Activated CD8-positive, alpha-beta T cell treated with anti-CD3 and anti-CD28 coated beads, Interleukin-2, amount 10 ng/mL, durations not matched to agents 7 days and 5 days (primary cell): ENCODE results near the gene TLK1. TPM values are rescaled to one million over a fixed set of nuclear protein-coding genes. Genes with fewer than 3 reads are reported as not detected.
A peak's percentile ranks its signal among the peaks of the same experiment; 100 is the strongest.

Experiments used
- ATAC-seq: fragments of 150-1000 bp; cut with Tn5 transposase; one replicate; pipeline ENCODE4 v1.10.0; 2021; ENCODE audit warnings: moderate library complexity
- CTCF ChIA-PET: fragments of 350-600 bp; sonication (Branson Sonifier 250); formaldehyde crosslinking; loops from one replicate; lab custom pipeline; 2021; ENCODE audit warnings: antibody characterized with exemption; lab: Charles Lee
- POLR2A ChIA-PET: fragments of 350-600 bp; sonication (Branson Sonifier 250); formaldehyde crosslinking; loops from one replicate; lab custom pipeline; 2021; ENCODE audit warnings: antibody characterized with exemption; lab: Charles Lee
- DNase-seq: peaks from one replicate; pipeline ENCODE4 v3.0.0-alpha.2; 2020
- H3K27ac Mint-ChIP-seq: one replicate; pipeline ENCODE4 v1.8.0; 2021; ENCODE audit warnings: mild to moderate bottlenecking, mixed read lengths
- H3K27me3 Mint-ChIP-seq: one replicate; pipeline ENCODE4 v1.8.0; 2021; ENCODE audit warnings: low read depth, mixed read lengths
- H3K36me3 Mint-ChIP-seq: one replicate; pipeline ENCODE4 v1.8.0; 2021; ENCODE audit warnings: low read depth, mixed read lengths
- H3K4me1 Mint-ChIP-seq: one replicate; pipeline ENCODE4 v1.8.0; 2021; ENCODE audit warnings: low read depth, mixed read lengths
- H3K4me3 Mint-ChIP-seq: one replicate; pipeline ENCODE4 v1.8.0; 2021; ENCODE audit warnings: mild to moderate bottlenecking, mixed read lengths
- H3K9me3 Mint-ChIP-seq: one replicate; pipeline ENCODE4 v1.8.0; 2022; ENCODE audit warnings: mixed read lengths; ENCODE audit not compliant: insufficient read depth
- total RNA-seq, 2 experiments: library from RNA; stranded (reverse); gene quantifications; one replicate each; pipeline ENCODE4 v1.2.3, GENCODE V29; 2021

The TLK1 gene
- total RNA-seq, 2 experiments from 2014 or later, result 89.1 to 96.3 TPM

GRCh38 chr2:170991398-170992182, 169.1 kb downstream of the TLK1 start:
- Mint-ChIP-seq H3K36me3 (peaks cover 46% of the 10 kb centered on the region), H3K4me1 (peaks cover 4% of the 10 kb centered on the region), H3K27ac (no peak overlapping the region), H3K4me3 (no peak overlapping the region), H3K27me3 (no peaks in the 10 kb centered on the region), H3K9me3 (no peaks in the 10 kb centered on the region)
- ChIA-PET POLR2A (no interaction called here), CTCF (interaction anchor here (1.0 to 2.0 kb wide), 2 partner anchors 19 to 96 kb away, joined by 5 to 6 read pairs; no protein-coding TSS in a partner anchor)
- ATAC-seq, result no peak
- DNase-seq, result no peak

GRCh38 chr2:170986566-170987258, 174.0 kb downstream of the TLK1 start:
- DNase-seq (no peak), ATAC-seq (no peak)
- ChIA-PET POLR2A (no interaction called here), CTCF (interaction anchor here (1.3 kb wide), 2 partner anchors 14 to 183 kb away, joined by 3 read pairs; no protein-coding TSS in a partner anchor)
- H3K9me3 Mint-ChIP-seq, result no peaks in the 10 kb centered on the region
- peaks cover 19% of the 10 kb centered on the region for H3K36me3 Mint-ChIP-seq
- H3K27me3 Mint-ChIP-seq, result peaks cover 5% of the 10 kb centered on the region
- H3K4me3 Mint-ChIP-seq, result no peak overlapping the region
- H3K4me1 Mint-ChIP-seq, result peaks cover 4% of the 10 kb centered on the region
- peak overlapping the region; percentile 9 for H3K27ac Mint-ChIP-seq

GRCh38 chr2:170985407-170985806, 175.3 kb downstream of the TLK1 start:
- Mint-ChIP-seq H3K36me3 (peaks cover 14% of the 10 kb centered on the region), H3K9me3 (no peaks in the 10 kb centered on the region), H3K27me3 (peaks cover 7% of the 10 kb centered on the region), H3K4me3 (no peak overlapping the region), H3K27ac (no peak overlapping the region), H3K4me1 (no peaks in the 10 kb centered on the region)
- ATAC-seq, result no peak
- ChIA-PET POLR2A (no interaction called here), CTCF (interaction anchor here (1.0 to 2.4 kb wide), 4 partner anchors 13 to 431 kb away, joined by 3 to 8 read pairs (median 3); no protein-coding TSS in a partner anchor)
- no peak for DNase-seq

- Mint-ChIP-seq H3K9me3 (no peaks in the 10 kb centered on the region), H3K27me3 (peaks cover 7% of the 10 kb centered on the region), H3K4me1 (no peaks in the 10 kb centered on the region), H3K36me3 (peaks cover 11% of the 10 kb centered on the region), H3K27ac (no peak overlapping the region), H3K4me3 (no peak overlapping the region)
- CTCF ChIA-PET, result interaction anchor here (0.6 to 2.4 kb wide), 4 partner anchors 10 to 432 kb away, joined by 3 to 8 read pairs (median 3); no protein-coding TSS in a partner anchor
- DNase-seq (no peak), ATAC-seq (no peak)
- POLR2A ChIA-PET, result interaction anchor here (0.7 kb wide), 1 partner anchor 10 kb away, joined by 3 read pairs; no protein-coding TSS in a partner anchor
Observed at GRCh38 chr2:170984079-170984478, 176.6 kb downstream of the TLK1 start.

- H3K36me3 Mint-ChIP-seq, result peaks cover 3% of the 10 kb centered on the region
- no peaks in the 10 kb centered on the region for H3K9me3 Mint-ChIP-seq
- peaks cover 2% of the 10 kb centered on the region for H3K27me3 Mint-ChIP-seq
- peaks cover 14% of the 10 kb centered on the region for H3K4me1 Mint-ChIP-seq
- H3K27ac Mint-ChIP-seq, result no peak overlapping the region
- ChIA-PET POLR2A (no interaction called here), CTCF (interaction anchor here (1.3 to 4.7 kb wide), 3 partner anchors 13 to 441 kb away, joined by 3 to 59 read pairs (median 8); no protein-coding TSS in a partner anchor)
- no peak for ATAC-seq
- no peak overlapping the region for H3K4me3 Mint-ChIP-seq
- no peak for DNase-seq
Observed at GRCh38 chr2:170975943-170976270, 184.8 kb downstream of the TLK1 start.

- CTCF ChIA-PET, result interaction anchor here (1.7 to 4.7 kb wide), 3 partner anchors 112 to 441 kb away, joined by 8 to 59 read pairs (median 48); partner anchors contain the start of gene TLK1
- Mint-ChIP-seq H3K4me1 (peaks cover 14% of the 10 kb centered on the region), H3K9me3 (no peaks in the 10 kb centered on the region), H3K4me3 (peak overlapping the region; percentile 15), H3K36me3 (peaks cover 3% of the 10 kb centered on the region), H3K27ac (no peak overlapping the region), H3K27me3 (peaks cover 2% of the 10 kb centered on the region)
- DNase-seq (no peak), ATAC-seq (no peak)
- POLR2A ChIA-PET, result interaction anchor here (0.6 to 1.6 kb wide), 3 partner anchors 9 to 285 kb away, joined by 3 to 6 read pairs (median 3); no protein-coding TSS in a partner anchor
Observed at GRCh38 chr2:170975127-170975942, 185.4 kb downstream of the TLK1 start.

- ChIA-PET CTCF (interaction anchor here (0.9 to 4.7 kb wide), 5 partner anchors 9 to 442 kb away, joined by 3 to 59 read pairs (median 21); partner anchors contain the start of genes GORASP2 and TLK1), POLR2A (interaction anchor here (0.7 to 1.6 kb wide), 2 partner anchors 10 to 185 kb away, joined by 3 to 6 read pairs; no protein-coding TSS in a partner anchor)
- ATAC-seq (no peak), DNase-seq (no peak)
- H3K4me3 Mint-ChIP-seq, result peak overlapping the region; percentile 68
- no peaks in the 10 kb centered on the region for H3K9me3 Mint-ChIP-seq
- H3K36me3 Mint-ChIP-seq, result peaks cover 3% of the 10 kb centered on the region
- peaks cover 2% of the 10 kb centered on the region for H3K27me3 Mint-ChIP-seq
- peak overlapping the region; percentile 60 for H3K27ac Mint-ChIP-seq
- peaks cover 14% of the 10 kb centered on the region for H3K4me1 Mint-ChIP-seq
Observed at GRCh38 chr2:170974304-170974993, 186.2 kb downstream of the TLK1 start.

GRCh38 chr2:170973492-170974303, 187.0 kb downstream of the TLK1 start:
- ChIA-PET POLR2A (interaction anchor here (0.6 to 1.8 kb wide), 6 partner anchors 11 to 442 kb away, joined by 3 to 7 read pairs (median 6); no protein-coding TSS in a partner anchor), CTCF (interaction anchor here (0.7 to 4.7 kb wide), 39 partner anchors 10 to 550 kb away, joined by 3 to 59 read pairs (median 4); partner anchors contain the start of genes DCAF17, GORASP2, METTL8 and TLK1)
- Mint-ChIP-seq H3K27me3 (peaks cover 2% of the 10 kb centered on the region), H3K4me1 (peaks cover 14% of the 10 kb centered on the region), H3K4me3 (peak overlapping the region; percentile 76), H3K36me3 (peaks cover 5% of the 10 kb centered on the region), H3K9me3 (no peaks in the 10 kb centered on the region), H3K27ac (peak overlapping the region; percentile 79)
- DNase-seq, result peak; percentile 85
- peak; percentile 97 for ATAC-seq

- ChIA-PET CTCF (interaction anchor here (0.6 to 4.7 kb wide), 44 partner anchors 10 to 551 kb away, joined by 3 to 59 read pairs (median 4); partner anchors contain the start of genes DCAF17, GORASP2, METTL8 and TLK1), POLR2A (interaction anchor here (0.5 to 1.8 kb wide), 5 partner anchors 29 to 443 kb away, joined by 3 to 7 read pairs (median 6); no protein-coding TSS in a partner anchor)
- ATAC-seq (no peak), DNase-seq (no peak)
- peaks cover 14% of the 10 kb centered on the region for H3K4me1 Mint-ChIP-seq
- no peak overlapping the region for H3K27ac Mint-ChIP-seq
- H3K4me3 Mint-ChIP-seq, result peak overlapping the region; percentile 48
- peaks cover 10% of the 10 kb centered on the region for H3K36me3 Mint-ChIP-seq
- H3K27me3 Mint-ChIP-seq, result peaks cover 2% of the 10 kb centered on the region
- no peaks in the 10 kb centered on the region for H3K9me3 Mint-ChIP-seq
Observed at GRCh38 chr2:170973225-170973491, 187.5 kb downstream of the TLK1 start.
